Activated T-cell treated with anti-CD3 and anti-CD28 coated beads, Interleukin-2, amount 50 U/mL, for 24 hours (primary cell): Measurements from ENCODE around the gene HAND1.

Experiments
- DNase-seq: peaks from one replicate; pipeline ENCODE4 v3.0.0-alpha.2; 2020
- H3K27ac Mint-ChIP-seq: 2 replicates; pipeline ENCODE4 v1.8.0; 2020; ENCODE audit warnings: mild to moderate bottlenecking, mixed read lengths
- H3K27me3 Mint-ChIP-seq: 2 replicates; pipeline ENCODE4 v1.8.0; 2020; ENCODE audit warnings: mixed read lengths
- H3K36me3 Mint-ChIP-seq: 2 replicates; pipeline ENCODE4 v1.8.0; 2020; ENCODE audit warnings: low read depth, mixed read lengths
- H3K4me1 Mint-ChIP-seq: 2 replicates; pipeline ENCODE4 v1.8.0; 2020; ENCODE audit warnings: low read depth, mixed read lengths
- H3K4me3 Mint-ChIP-seq: 2 replicates; pipeline ENCODE4 v1.8.0; 2020; ENCODE audit warnings: mild to moderate bottlenecking, moderate library complexity, mixed read lengths
- H3K9me3 Mint-ChIP-seq: 2 replicates; pipeline ENCODE4 v1.8.0; 2020; ENCODE audit warnings: mixed read lengths

The HAND1 gene

GRCh38 chr5:154514331-154514730, 36.3 kb upstream of the HAND1 start:
- H3K36me3 Mint-ChIP-seq: no peaks in the 10 kb centered on the region
- H3K27ac Mint-ChIP-seq: no peak overlapping the region
- H3K27me3 Mint-ChIP-seq: peaks cover 65% of the 10 kb centered on the region
- peaks cover 24% of the 10 kb centered on the region for H3K4me1 Mint-ChIP-seq
- no peak for DNase-seq
- no peaks in the 10 kb centered on the region for H3K9me3 Mint-ChIP-seq
- H3K4me3 Mint-ChIP-seq: no peak overlapping the region

DNA sequence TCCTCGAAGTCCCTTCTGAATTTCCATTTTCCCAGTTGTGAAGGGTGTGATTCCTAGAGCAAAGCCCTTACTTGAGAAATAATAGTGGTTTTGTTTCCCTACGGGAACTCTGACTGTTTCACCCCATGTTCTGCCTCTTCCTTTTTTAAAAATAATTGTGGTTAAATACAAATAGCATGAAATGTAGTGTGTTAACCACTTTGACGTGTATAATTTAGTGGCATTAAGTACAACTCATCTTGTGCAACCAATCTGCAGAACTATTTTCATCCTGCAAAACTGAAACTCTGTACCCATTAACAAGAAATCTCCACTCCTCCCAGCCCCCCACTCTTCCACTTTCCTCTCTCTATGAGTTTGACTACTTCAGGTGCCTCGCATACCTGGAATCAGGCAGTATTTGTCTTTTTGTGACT, 35.6 kb upstream of the HAND1 start:
- H3K9me3 Mint-ChIP-seq: no peaks in the 10 kb centered on the region
- H3K4me3 Mint-ChIP-seq: no peak overlapping the region
- no peak for DNase-seq

DNA sequence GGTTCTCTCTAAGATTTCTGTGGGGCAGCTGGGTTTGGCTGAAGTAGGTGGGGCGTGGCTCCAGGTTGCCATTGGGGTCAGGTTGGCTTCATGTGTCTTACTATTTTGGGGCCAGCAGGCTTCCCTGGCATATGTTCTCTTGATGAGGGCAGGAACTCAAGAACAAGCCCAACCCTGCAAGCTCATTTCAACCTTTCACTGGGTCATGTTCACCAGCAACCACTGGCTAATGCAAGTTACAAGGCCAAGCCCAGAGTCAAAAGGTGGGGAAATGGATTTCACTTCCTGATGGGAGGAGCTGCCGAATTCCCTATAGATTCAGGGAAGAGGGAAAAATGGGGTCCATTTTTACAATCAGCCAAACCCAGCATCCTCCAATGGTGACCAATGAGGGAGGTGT, 34.0 kb upstream of the HAND1 start:
- H3K36me3 Mint-ChIP-seq: no peaks in the 10 kb centered on the region
- H3K27me3 Mint-ChIP-seq: peaks cover 56% of the 10 kb centered on the region
- peaks cover 24% of the 10 kb centered on the region for H3K4me1 Mint-ChIP-seq
- no peak for DNase-seq
- H3K9me3 Mint-ChIP-seq: no peaks in the 10 kb centered on the region
- H3K4me3 Mint-ChIP-seq: no peak overlapping the region
- no peak overlapping the region for H3K27ac Mint-ChIP-seq

More for the DNA sequence above, 35.6 kb upstream of the HAND1 start:
- H3K4me1 Mint-ChIP-seq: peaks cover 24% of the 10 kb centered on the region
- peaks cover 64% of the 10 kb centered on the region for H3K27me3 Mint-ChIP-seq
- no peaks in the 10 kb centered on the region for H3K36me3 Mint-ChIP-seq
- peak overlapping the region; percentile 60 for H3K27ac Mint-ChIP-seq

DNA sequence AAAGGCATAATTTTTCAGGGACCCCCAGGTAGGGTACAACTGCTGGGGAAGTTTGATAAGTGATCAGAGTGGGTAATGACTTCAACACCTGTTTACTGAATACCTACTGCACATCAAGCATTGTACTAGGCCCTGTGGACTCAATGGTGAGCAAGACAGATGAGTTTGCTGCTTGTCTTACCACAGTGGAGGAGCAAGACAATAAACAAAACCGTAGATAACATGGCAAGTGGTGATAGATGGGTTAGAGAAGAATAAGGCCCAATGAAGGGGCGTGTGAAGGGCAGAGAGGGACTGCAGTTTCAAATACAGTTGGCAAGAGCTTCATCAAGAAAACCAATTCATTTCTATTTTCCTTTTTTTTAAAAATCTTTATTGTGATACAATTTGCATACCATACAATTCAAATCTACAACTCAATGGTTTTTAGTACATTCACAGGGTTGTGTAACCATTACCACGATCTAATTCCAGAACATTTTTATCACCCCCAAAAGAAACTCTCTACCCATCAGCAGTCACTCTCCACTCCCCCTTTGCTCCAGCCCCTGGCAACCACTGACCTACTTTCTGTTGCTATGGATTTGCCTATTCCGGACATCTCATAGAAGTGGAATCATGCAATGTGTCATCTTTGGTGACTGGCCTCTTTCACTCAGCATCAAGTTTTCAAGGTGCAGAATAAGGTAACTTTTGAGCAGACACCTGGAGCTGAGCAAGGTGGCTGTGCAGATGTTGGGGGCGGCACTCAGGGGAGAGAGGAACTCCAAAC, 31.9 kb upstream of the HAND1 start:
- no peak for DNase-seq
- Mint-ChIP-seq H3K4me1 (peaks cover 17% of the 10 kb centered on the region), H3K4me3 (no peak overlapping the region), H3K9me3 (no peaks in the 10 kb centered on the region), H3K36me3 (no peaks in the 10 kb centered on the region), H3K27me3 (peaks cover 53% of the 10 kb centered on the region), H3K27ac (no peak overlapping the region)

- Mint-ChIP-seq H3K9me3 (no peaks in the 10 kb centered on the region), H3K4me3 (no peak overlapping the region), H3K27me3 (peaks cover 41% of the 10 kb centered on the region), H3K4me1 (peaks cover 3% of the 10 kb centered on the region), H3K27ac (no peak overlapping the region), H3K36me3 (no peaks in the 10 kb centered on the region)
- no peak for DNase-seq
These were observed 30.1 kb upstream of the HAND1 start for GRCh38 chr5:154508114-154508513.

- Mint-ChIP-seq H3K9me3 (no peaks in the 10 kb centered on the region), H3K27ac (no peak overlapping the region), H3K4me1 (peaks cover 3% of the 10 kb centered on the region), H3K4me3 (no peak overlapping the region), H3K36me3 (no peaks in the 10 kb centered on the region), H3K27me3 (peaks cover 49% of the 10 kb centered on the region)
- DNase-seq: no peak
These were observed 28.7 kb upstream of the HAND1 start for GRCh38 chr5:154506716-154507080.

- no peak for DNase-seq
- Mint-ChIP-seq H3K27me3 (peaks cover 50% of the 10 kb centered on the region), H3K4me1 (peaks cover 3% of the 10 kb centered on the region), H3K4me3 (no peak overlapping the region), H3K27ac (no peak overlapping the region), H3K36me3 (no peaks in the 10 kb centered on the region), H3K9me3 (no peaks in the 10 kb centered on the region)
These were observed 28.2 kb upstream of the HAND1 start for GRCh38 chr5:154506049-154506715.

DNA sequence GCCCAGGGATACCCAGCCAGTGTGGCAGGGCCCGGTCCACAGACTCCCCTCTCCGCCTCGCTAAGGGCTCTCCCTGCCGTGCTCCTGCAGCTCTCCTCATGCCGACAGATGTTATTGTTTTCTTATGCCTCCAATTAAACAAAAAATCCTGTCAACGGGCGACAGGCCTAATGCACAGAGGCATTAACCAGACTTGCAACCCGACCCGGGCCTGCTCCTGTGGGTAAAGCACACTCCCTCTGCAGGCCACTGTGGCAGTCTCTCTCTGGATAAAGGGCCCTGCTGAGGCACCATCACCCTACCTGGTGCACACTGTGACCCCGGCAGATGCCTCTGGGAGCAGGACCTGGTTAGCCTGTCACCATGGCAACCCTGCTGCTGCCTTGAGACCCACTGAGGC, 27.5 kb upstream of the HAND1 start:
- Mint-ChIP-seq H3K27me3 (peaks cover 52% of the 10 kb centered on the region), H3K4me1 (peaks cover 3% of the 10 kb centered on the region), H3K27ac (no peak overlapping the region), H3K4me3 (no peak overlapping the region), H3K9me3 (no peaks in the 10 kb centered on the region), H3K36me3 (no peaks in the 10 kb centered on the region)
- no peak for DNase-seq

- no peaks in the 10 kb centered on the region for H3K36me3 Mint-ChIP-seq
- H3K4me3 Mint-ChIP-seq: no peak overlapping the region
- no peak overlapping the region for H3K27ac Mint-ChIP-seq
- DNase-seq: no peak
- H3K27me3 Mint-ChIP-seq: peaks cover 49% of the 10 kb centered on the region
- H3K9me3 Mint-ChIP-seq: no peaks in the 10 kb centered on the region
- peaks cover 3% of the 10 kb centered on the region for H3K4me1 Mint-ChIP-seq
These were observed 25.6 kb upstream of the HAND1 start for GRCh38 chr5:154503698-154504039.

DNA sequence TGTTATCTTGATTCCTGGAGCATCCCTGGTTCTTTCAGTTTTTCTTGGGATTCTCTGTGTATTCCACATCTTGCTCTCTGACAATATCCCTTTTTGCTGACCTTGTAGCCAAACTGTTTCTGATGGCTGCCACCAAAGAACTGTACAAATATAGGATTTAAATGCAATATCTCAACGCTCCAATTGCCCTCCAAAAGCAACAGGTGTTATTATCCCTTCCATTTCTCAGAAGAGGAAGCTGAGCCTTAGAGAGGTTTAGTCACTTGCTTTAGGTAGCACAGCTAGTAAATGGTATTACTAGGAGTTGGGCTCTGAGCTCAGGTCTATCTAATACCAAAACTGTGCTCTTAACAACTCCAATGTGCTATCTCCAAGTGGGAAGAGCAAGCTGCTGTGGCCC, 24.2 kb upstream of the HAND1 start:
- H3K27me3 Mint-ChIP-seq: peaks cover 49% of the 10 kb centered on the region
- no peaks in the 10 kb centered on the region for H3K36me3 Mint-ChIP-seq
- H3K4me3 Mint-ChIP-seq: no peak overlapping the region
- no peaks in the 10 kb centered on the region for H3K9me3 Mint-ChIP-seq
- H3K27ac Mint-ChIP-seq: no peak overlapping the region
- peaks cover 3% of the 10 kb centered on the region for H3K4me1 Mint-ChIP-seq
- DNase-seq: no peak

GRCh38 chr5:154501566-154501965, 23.5 kb upstream of the HAND1 start:
- Mint-ChIP-seq H3K9me3 (no peaks in the 10 kb centered on the region), H3K27ac (no peak overlapping the region), H3K27me3 (peaks cover 47% of the 10 kb centered on the region), H3K4me3 (no peak overlapping the region), H3K36me3 (no peaks in the 10 kb centered on the region), H3K4me1 (peaks cover 3% of the 10 kb centered on the region)
- no peak for DNase-seq

- Mint-ChIP-seq H3K9me3 (no peaks in the 10 kb centered on the region), H3K36me3 (no peaks in the 10 kb centered on the region), H3K4me3 (no peak overlapping the region), H3K27ac (no peak overlapping the region), H3K27me3 (peaks cover 66% of the 10 kb centered on the region), H3K4me1 (peaks cover 3% of the 10 kb centered on the region)
- no peak for DNase-seq
These were observed 21.0 kb upstream of the HAND1 start for GRCh38 chr5:154498994-154499393.

GRCh38 chr5:154498591-154498990, 20.6 kb upstream of the HAND1 start:
- Mint-ChIP-seq H3K4me1 (peaks cover 2% of the 10 kb centered on the region), H3K9me3 (no peaks in the 10 kb centered on the region), H3K27ac (no peak overlapping the region), H3K27me3 (peaks cover 68% of the 10 kb centered on the region), H3K36me3 (no peaks in the 10 kb centered on the region), H3K4me3 (no peak overlapping the region)
- no peak for DNase-seq

GRCh38 chr5:154494036-154494435, 16.0 kb upstream of the HAND1 start:
- Mint-ChIP-seq H3K4me1 (no peaks in the 10 kb centered on the region), H3K27me3 (peaks cover 76% of the 10 kb centered on the region), H3K27ac (no peak overlapping the region), H3K4me3 (no peak overlapping the region), H3K36me3 (no peaks in the 10 kb centered on the region), H3K9me3 (no peaks in the 10 kb centered on the region)
- DNase-seq: no peak

DNA sequence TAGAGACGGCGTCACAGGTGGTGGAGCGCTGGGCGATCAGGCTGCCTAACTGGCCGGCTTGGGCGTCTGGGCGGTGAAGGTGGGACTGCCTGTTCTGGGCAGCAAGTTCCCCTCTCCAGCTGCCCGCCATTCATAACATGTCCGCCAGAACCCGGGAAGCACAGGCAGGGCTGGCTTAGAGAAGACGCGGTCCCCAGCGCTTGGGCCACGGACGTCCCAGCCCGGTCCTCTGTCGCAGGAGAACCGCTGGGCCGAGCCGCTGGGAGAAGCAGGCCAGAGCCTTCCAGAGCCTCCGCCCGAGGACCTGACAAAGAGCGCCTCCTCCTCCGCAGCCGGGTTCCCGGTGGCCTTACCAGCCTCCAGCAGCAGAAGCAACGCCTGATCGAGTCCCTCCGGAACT, 15.2 kb upstream of the HAND1 start:
- H3K27me3 Mint-ChIP-seq: peaks cover 75% of the 10 kb centered on the region
- no peak overlapping the region for H3K4me3 Mint-ChIP-seq
- H3K9me3 Mint-ChIP-seq: no peaks in the 10 kb centered on the region
- no peaks in the 10 kb centered on the region for H3K4me1 Mint-ChIP-seq
- DNase-seq: no peak
- no peaks in the 10 kb centered on the region for H3K36me3 Mint-ChIP-seq
- H3K27ac Mint-ChIP-seq: no peak overlapping the region
